ENCODE measurements around the gene THSD7A.

The THSD7A gene, protein sequence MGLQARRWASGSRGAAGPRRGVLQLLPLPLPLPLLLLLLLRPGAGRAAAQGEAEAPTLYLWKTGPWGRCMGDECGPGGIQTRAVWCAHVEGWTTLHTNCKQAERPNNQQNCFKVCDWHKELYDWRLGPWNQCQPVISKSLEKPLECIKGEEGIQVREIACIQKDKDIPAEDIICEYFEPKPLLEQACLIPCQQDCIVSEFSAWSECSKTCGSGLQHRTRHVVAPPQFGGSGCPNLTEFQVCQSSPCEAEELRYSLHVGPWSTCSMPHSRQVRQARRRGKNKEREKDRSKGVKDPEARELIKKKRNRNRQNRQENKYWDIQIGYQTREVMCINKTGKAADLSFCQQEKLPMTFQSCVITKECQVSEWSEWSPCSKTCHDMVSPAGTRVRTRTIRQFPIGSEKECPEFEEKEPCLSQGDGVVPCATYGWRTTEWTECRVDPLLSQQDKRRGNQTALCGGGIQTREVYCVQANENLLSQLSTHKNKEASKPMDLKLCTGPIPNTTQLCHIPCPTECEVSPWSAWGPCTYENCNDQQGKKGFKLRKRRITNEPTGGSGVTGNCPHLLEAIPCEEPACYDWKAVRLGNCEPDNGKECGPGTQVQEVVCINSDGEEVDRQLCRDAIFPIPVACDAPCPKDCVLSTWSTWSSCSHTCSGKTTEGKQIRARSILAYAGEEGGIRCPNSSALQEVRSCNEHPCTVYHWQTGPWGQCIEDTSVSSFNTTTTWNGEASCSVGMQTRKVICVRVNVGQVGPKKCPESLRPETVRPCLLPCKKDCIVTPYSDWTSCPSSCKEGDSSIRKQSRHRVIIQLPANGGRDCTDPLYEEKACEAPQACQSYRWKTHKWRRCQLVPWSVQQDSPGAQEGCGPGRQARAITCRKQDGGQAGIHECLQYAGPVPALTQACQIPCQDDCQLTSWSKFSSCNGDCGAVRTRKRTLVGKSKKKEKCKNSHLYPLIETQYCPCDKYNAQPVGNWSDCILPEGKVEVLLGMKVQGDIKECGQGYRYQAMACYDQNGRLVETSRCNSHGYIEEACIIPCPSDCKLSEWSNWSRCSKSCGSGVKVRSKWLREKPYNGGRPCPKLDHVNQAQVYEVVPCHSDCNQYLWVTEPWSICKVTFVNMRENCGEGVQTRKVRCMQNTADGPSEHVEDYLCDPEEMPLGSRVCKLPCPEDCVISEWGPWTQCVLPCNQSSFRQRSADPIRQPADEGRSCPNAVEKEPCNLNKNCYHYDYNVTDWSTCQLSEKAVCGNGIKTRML (N-terminal part only)

DNA sequence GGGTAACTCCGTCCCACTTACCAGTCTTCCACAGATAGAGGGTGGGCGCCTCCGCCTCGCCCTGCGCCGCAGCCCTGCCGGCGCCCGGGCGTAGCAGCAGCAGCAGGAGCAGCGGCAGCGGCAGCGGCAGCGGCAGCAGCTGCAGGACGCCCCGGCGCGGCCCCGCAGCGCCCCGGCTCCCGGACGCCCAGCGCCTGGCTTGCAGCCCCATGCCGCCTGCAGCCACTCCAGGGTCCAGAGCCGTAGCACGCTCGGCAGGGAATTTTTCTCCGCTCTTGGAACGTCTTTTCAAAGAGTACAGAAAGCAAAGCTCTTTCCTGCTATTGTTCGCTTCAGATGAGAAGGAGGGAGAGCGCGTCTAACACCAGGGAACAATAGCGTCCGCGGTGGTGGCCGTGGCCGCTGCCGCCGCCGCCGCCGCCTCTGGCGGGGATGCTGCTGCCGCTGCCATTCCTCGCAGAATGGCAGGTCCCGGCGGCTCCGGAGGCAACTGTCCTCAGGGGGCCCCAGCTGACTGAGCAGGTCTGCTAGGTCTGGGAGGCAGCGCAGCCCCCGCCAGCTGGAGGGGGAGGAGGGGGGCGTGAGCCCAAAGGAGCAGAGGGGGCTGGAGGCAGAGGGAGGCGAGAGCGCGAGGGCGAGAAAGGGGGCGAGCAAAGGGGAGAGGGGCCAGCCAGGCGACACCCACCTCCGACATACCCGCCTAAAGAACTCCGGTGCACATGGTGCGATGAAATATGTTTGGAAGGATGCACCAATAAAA lies at the start of gene THSD7A:
Gene THSD7A (minus strand): TSS at position 463 of the 760 bp plus-strand sequence. CDS start 252 bp downstream, at position 211.
- no peak for DNase-seq

DNA sequence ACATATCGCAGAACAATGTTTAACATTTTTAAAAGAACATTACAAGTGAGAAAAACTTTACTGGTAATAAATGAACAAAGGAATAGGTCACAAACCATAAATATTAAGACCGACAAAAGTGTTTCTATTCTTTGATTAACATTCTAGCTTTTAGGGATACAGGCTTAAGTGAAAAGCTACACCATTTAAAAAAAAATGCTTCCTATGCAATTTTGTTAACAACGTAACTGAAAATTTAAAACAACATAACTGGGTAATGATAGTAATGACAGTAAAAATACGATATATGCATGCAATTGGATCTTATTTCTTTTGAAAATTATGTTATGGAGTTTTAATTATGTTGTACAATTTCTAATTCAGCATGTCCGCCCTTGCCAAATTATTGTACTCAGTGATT lies 49.7 kb upstream of the THSD7A start:
- no peak for DNase-seq

DNA sequence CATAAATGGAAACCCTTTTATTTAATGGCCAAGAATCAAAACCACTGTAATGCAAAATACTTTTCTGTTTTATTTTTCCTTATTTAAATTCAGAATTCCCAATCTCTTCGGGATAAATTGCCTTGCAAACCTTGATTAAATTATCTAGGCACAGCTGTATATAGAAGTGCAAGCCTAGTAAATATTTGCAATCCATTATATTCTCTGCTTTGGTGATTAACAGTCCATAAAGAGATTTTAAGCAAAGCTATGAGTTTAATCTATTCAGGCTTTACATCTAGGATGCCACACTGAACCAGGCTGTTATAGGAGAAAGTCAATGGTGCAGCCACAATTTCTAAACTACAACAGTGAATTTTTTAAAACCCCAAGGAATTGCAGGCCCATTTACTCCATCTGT lies 43.6 kb upstream of the THSD7A start:
- DNase-seq, result no peak

DNA sequence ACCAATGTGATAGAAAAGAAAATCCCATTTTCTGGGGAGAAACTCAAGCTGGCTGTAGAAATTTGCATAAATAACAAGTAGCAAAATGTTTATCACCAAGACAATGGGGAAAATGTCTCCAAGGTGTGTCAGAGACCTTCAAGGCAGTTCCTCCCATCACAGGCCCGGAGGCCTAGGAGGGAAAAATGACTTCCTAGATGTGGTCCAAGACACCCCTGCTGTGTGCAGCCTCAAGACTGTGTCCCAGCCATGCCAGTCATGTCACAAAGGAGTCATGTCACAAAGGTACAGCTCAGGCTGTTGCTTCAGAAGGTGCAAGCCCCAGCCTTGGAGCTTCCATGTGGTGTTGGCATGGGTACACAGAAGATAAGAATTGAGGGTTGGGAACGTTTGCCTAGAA lies 33.7 kb upstream of the THSD7A start:
- DNase-seq, result no peak

DNA sequence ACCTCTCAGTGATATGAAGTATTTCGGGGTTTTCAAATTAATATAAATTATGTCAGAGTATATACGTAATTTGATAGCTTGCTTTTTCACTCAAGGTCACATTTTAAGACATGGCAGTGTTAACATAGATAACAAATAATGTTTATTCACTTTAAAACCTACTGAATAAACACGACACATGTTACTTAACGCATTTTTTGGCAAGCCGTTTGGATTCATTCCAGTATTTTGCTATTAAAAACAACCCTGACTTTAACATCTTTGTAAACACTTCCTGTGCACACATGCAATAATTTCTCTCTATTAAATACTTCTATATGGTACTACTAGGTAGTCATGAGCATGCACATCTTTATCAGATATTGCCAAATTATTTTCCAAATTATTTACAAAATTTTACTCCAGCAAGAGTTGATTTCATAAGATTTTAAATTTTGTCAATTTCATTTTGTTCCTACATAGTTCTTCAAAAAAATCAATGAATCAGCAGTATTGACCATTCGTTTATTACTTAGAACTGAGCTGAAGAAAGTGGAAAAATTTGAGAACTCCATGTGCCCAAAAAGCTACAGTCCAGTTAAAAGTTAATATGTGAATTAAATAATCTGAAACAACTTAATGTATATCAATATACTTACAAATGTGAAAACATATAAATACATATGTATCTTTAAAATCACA lies 26.8 kb upstream of the THSD7A start:
- DNase-seq, result no peak

DNA sequence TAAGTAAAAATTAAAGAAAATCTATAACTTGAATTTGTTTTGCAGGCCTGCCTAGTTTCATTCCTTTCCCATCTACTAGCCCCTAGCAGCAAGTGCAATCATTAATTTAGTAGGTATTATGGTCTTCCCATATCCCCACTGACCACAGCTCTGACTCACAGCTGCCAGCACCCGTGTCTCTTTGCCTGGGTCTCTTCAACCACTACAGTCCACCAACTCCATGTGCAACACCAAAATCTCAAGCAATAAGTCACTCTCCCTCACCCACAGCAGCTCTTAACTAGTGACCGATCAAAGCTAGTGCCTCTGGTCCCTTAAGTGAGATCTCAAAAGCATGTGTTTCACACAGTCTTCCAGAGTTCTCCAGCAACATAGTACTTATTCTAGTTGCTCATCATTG lies 26.0 kb upstream of the THSD7A start:
- DNase-seq, result no peak

DNA sequence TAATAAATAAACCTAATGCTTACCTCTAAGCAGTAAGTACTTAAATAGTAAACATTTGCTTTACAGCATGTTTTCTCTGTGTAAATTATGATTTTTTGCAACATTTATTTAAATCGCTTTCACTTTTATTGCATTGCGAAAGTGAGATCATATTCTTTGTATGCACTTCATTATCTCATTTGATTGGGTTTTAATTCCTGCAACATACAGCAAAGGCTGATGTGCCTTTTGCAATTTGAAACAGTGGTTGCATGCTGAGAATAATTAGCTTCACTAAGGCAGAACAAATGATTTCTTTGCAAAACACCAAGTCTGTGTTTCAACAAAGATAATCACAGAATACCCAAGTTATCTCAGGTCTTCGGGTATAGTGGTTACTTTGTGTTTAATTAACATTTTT lies 16.3 kb upstream of the THSD7A start:
- DNase-seq, result no peak

DNA sequence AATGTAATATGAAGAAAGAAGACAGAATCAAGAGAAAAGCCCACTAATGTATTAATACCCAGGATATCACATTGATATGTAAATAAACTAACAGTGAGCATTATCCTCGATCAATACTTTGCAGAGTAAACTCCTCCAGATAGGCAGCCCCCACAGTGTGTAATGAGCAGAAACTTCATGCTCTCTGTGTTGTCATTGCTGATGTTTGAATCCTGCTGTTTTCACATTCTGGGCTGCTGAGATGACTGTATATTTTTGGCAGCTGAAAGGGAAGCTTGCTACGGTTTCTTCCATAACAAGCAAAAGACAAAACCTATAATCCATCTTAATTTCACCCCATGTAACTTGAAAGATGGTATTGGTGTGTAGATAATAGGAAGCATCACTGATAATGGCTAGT lies 15.3 kb upstream of the THSD7A start:
- DNase-seq, result no peak

DNA sequence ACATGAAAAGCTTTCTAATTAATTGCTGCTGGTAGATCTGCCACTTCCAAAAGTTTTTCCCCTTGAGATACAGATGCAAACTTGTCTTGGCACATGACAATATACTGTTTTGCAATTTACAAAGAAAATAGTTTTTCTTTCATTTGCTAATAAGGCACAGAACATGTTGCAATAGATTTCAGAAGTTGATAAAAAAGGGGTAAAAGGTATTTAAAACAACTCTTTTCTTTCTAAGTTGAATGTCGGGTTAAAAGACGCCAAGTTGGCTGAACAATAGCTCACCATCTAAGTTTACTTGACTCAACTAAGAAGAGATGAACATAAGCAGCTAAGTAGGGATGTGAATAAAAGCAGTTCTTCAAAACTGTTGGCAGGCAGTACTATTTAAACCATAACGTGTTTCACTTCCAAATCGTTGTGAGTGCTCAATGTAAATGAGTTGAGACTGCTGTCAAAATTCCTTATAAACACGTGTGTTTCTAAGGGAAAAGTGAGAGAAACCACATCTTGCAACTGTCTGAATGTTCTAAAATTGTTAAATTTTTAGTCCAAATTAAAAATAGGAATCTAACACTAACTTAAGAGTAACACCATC lies 14.5 kb upstream of the THSD7A start:
- no peak for DNase-seq

DNA sequence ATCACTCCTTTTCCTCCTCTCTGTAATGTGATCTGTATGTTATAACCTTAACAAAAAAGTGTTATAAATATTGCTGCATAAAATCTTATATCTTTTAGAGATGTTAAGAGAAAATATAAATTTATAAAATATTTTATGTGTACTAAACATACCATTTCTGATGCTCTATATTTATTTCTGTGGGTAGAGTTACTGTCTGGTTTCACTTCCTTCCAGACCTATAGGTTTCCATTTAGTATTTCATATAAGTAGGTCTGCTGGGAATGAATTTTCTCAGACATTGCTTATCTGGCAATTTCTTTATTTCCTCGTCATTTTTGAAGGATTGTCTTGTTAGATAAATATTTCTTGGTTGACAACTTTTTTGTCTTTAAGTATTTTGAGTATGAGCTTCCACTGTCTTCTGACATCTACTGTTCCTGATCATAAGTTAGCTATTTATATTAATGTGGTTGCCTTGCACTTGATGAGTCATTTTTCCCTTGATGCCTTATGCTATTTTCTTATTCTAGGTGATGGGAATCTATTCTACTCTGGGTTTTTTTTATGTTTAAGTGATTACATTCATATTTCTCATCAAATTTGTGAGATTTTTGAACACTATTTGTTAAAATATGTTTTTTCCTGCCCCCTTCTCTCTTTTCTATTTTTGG lies 11.2 kb upstream of the THSD7A start:
- no peak for DNase-seq

DNA sequence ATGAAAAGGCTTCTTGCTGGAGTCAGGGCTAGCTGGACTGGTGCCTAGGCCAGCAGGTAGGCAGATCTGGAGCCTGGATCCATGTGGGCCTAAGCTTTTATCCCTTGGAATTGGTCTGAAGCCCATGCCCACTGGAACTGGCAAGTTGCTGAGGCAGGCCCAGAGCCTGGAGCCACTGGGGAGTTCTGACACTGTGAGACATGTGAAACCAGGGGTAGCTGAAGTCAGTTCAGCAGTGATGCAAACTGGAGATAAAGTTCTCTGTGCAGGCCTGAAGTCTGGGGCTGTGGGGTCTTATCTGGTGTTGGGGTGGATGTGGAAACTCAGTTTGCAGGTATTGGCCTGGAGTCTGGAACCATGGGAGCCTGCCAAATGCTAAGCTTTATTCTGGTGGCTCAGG lies 9.7 kb upstream of the THSD7A start:
- no peak for DNase-seq

DNA sequence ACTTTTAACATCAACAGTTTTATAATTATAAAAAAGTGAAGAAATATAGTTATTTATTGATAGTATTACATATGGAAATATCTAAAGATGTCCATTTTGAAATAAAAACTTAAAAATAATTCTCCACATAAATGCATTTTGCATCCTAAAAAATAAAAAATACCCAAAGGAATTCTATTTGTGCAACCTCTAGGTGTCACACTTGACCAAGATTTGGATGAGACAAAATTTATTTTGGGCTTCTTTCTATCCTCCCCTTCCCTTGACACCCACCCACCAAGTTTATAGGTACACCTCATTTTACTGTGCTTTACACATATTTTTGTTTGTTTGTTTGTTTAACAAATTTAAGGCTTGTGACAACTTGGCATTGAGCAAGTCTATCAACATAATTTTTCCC lies 3.3 kb upstream of the THSD7A start:
- DNase-seq, result no peak

DNA sequence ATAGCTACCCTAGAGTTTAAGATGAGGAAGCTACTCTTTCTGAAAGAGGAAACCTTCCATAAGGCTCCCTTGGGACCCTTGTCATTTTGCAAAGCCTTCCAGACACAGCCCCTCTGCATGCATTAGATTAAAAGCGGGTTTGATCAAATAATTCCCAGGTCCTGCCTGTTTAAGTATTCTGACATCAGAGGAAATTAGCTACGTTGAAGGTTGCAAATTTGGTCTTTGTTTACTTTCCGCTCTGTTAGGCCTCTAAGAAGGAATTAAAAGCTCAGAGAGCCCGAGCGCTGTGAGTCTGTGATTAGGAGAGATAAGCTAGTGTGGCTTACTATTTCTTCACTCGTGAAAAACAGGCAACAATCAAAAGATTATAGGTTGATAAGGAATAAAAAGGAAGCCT lies 1.4 kb upstream of the THSD7A start:
- DNase-seq, result no peak

DNA sequence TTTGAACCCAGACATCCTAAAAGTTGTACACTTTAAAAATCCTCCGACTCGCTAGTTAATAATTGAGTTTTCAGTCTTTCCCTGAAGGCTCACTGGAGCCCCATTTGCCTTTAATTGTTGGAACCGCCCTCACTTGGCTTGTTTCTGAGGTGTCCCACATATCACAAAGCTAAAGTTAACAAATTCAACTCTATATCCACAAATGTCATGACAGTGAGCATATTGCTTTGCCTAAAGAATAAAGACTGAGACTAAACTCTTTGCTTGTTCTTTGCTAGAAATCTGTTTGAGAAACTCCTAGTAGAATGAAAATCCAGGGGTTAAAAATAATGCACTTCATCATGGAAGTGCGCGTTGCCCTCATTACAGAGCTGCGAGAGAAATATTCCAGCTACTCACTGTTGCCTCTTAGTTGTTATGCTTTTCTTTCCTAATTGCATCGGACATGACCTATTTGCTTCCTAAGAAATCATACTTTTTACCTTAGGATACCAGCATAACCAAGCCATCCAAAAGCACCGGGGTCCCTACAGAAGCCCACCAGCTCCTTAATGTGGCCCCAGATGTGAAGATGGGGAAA lies 752 bp downstream of the THSD7A start:
- DNase-seq, result no peak

DNA sequence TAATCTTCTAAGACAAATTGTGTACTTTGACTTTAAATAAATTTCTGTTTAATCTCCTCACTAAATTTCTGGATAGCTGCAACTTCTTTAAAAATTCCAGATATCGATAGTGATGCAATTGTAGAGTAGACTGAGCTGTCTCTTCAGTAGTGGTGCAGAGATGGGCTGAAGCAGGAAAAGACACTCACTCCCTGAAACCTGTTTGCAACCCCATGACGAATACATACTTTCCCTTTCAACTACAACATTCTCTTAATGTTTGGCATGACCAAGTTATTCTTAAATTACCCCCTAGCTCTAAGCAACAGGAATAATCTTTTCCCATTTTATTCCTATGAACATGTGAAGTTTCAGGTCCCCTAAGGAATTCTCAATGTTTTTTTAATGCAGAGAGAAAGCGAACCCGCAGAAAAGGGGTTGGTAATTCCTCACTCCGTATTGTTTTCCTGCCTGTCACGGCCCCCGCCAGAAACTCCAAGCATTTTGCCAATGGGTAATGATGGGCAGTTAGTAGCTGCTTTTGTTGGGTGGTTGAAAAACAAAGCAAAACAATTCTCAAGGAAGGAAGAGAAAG lies 1.3 kb downstream of the THSD7A start:
- no peak for DNase-seq

DNA sequence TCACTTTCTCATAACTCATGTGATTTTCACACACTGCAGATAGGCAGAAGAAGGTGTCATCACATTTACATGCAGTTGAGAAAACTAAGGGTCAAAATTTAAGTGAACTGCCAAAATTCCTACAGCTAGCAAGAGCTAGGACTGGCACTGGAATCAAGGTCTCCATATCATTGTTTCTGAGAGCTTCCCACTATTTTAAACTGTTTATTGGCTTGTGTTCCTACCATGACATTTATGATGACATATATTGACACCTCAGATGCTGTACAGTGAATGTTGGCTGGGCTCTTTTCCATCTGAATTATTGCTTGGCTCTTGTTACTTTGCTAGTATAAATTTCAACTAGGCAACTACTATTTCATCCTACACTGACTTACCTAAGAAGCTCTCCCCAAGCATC lies 2.0 kb downstream of the THSD7A start:
- DNase-seq, result no peak

DNA sequence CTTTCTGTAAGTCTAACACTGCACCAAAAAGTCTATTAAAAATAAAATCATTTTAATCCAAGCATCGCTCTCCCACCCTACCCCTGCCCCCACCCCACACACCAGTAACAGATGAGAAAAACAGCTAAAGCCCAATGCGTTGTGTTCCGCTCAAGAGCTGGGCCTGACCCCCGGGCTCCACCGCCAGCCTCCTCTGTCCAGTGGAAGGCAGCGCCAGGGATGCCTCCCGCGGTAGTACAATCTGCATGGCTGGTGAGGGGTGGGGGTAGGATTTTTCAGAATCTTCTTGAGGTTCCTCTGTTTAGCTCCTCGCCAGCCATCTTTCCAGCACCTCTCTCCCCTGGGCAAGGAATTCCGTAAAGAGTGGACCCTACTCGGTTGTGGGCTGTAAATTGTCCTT lies 12.1 kb downstream of the THSD7A start:
- DNase-seq, result no peak

DNA sequence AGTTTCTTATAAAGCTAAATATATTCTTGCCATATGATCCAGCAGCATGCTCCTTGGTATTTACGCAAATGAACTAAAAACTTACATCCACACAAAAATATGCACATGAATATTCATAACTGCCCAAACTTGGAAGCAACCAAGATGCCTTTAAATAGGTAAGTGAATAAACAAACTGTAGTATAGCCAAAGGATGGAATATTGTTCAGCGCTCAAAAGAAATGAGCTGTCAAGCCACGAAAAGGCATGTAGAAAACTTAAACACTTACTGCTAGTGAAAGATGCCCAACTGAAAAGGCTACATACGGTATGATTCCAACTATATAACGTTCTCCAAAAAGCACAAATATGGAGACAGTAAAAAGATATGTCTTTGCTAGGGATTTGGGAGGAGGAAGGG lies 12.7 kb downstream of the THSD7A start:
- no peak for DNase-seq

DNA sequence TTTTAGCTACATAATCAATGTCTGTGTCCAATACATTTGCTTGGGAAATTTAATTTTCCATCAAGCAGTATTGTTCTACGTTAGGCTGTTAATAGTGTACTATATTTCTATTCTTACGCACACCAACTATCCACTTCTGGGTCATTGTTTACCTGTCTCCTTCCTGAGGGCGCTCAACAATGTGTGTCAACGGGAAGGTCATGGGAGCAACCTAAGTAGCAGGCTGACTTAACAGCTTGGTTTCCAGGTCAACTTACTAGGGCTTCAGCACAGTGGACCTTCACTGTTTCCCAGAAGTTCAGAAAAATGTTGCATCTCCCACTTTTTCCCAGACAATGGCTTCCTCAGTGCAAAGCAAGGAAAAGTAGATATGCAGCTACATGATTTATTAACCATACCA lies 13.7 kb downstream of the THSD7A start:
- DNase-seq, result no peak

DNA sequence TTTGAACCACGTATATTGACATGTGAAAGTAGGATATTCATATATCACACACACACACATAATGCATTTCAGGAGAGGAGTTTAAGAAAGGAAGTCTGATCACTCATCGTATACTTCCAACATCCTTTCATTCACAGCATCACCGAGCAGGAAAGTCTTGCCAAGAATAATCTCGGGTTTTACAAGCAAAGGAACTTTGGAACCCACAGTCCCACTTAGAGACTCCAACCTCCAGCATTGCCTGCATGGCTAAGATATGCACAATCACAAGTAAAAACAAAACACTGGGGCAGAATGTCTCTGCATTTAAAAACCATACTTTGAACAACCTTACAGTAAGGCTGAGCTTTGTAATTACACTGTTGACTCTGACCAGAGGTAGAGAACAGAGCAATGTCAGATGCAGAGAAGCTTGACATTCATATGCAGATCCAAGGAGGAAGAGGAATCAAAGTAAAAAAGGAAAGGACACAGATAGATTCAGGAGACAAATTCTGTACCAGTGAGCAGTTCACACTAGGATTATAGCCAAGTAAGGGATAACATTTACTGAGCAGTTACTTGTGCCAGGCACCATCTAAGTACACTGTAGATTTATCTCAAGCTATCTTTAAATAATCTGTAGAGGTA lies 14.8 kb downstream of the THSD7A start:
- DNase-seq, result no peak
